Uterine smooth muscle cell (primary cell): ENCODE measurements around the gene TEC. TPM values are rescaled to one million over a fixed set of nuclear protein-coding genes. Genes with fewer than 3 reads are reported as not detected.

Experiments
- total RNA-seq: library from RNA; depleted of rRNA; stranded (reverse); fragments of >200 nt; gene quantifications from 2 replicates; pipeline ENCODE4 v1.2.3, GENCODE V29; 2014

TEC gene
- 1.3 and 1.4 TPM in 2 replicates for total RNA-seq

DNA sequence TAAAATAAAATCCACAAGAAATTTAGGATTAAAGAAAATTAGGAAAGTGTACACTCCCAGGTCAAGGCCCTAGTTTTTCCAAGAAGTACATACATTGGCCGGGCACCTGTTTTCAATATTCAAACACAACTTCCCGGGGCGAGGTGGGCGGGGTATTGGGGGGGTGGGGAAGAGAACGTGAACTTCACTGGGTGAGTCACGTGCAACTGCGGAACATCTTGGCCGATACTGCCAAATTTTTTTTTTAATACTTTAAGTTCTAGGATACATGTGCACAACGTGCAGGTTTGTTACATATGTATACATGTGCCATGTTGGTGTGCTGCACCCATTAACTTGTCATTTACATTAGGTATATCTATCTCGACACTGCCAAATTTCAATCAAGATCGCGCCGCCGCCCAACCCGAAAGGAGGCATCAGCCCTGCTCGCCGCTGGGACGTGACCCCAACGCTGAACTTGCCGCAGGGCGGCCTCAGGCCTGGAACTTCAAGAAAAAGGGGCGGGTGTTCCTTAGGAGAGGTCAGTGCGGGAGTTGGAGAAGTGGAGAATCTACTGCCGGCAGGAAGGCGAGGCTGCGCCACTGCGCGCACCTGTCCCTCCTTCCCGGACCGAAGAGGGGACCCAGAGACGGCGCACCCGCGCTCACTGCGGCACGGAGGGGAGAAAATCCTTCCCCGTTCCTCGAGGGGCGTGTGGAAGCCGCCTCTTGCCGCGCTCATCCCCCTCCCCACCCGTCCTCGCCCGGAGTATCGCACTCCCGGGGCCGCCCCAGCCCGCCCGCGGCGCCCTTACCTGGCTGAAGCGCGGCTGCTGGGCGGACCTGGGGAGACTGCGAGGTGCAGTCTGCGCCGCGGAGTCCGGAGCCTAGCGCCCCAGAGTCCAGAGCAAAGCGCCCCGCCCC is at the start of gene TEC:
TSS of gene TEC (minus strand) at position 883 of the 905 bp plus-strand sequence. CDS start 41,224 bp downstream, outside the sequence.

DNA sequence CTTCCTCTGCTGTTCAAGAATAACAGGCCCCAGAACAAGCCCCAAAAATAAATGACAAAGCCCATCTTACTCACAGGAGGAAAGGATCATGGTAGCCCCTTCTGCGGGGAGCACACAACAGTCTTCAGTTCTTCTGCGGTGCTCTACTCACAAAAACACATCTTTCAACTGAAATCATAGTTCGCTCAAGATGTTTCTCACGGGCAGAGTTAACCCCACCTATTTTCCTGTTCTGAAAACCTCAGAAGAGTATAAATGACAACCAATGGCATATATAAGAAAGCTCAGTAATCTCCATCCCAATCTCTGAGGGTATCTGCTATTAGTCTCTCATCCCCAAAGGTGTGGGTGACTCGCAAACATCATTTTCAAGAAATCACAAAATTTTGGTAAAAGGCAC is 135.6 kb downstream of the TEC start, which contains the start of gene TXK:
TSS of gene TXK (minus strand) at position 170 of the 400 bp plus-strand sequence. CDS start at position 90, 80 bp downstream.

Other genes with a start within 250 kb of the TEC start
- gene TXK, start 135.6 kb downstream of the TEC start, total RNA-seq: not detected in 2 replicates
- gene SLAIN2, start 71.7 kb upstream of the TEC start, total RNA-seq: 27.1 and 43.1 TPM in 2 replicates
- gene SLC10A4, start 213.5 kb upstream of the TEC start, total RNA-seq: 0.25 and 0.77 TPM in 2 replicates
- under 0.01 and 0.11 TPM in 2 replicates for gene ZAR1, start 220.4 kb upstream of the TEC start, total RNA-seq